Dermis blood vessel endothelial cell (primary cell): ENCODE measurements around the gene INPP4B. TPM values are rescaled to one million over a fixed set of nuclear protein-coding genes. Genes with fewer than 3 reads are reported as not detected.
"Not testable (repeated sequence)": the region's sequence is repeated elsewhere in the genome, so short reads cannot be mapped to it uniquely, and the experiment has no call there.

Source experiments
- DNase-seq: peaks from one replicate; pipeline ENCODE4 v3.0.0; 2010
- total RNA-seq: library from RNA; depleted of rRNA; stranded (reverse); fragments of >200 nt; gene quantifications from 2 replicates; pipeline ENCODE4 v1.2.3, GENCODE V29; 2014

INPP4B gene
- total RNA-seq, 1 donor from 2014 or later: 20.9 TPM

DNA sequence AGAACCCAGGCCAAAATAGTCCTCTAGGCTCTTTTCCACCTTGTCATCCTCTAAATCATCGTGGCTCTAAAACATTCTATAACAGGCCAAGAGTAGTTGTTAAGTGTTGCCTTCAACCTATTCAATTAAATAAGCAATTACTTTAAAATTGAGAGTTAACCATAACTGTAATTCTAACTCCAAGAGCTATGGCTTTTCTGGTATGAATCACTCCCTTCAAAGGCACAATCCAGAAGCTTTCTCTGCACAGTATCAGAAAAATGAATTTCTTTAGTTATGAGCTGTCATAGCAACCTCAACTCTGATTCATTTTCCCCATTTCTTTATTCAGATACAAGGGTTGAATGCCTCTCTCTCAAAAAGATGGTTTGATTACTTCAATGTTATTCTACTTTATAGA lies 21.7 kb downstream of the INPP4B start:
- no peak for DNase-seq

DNA sequence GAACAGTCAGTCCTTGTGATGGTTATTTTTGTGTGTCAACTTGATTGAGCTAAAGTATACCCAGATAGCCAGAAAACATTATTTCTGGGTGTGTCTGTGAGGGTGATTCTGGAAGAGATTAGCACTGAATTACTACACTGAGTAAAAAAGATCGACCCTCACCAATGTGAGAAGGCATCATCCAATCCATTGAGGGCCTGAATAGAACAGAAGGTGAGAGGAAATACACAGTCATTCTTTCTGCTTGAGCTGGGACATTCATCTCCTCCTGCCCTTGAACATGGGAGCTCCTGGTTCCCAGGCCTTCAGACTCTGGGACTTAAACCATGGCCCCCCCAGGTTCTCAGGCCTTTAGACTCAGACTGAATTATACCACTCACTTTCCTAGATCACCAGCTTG lies 22.3 kb downstream of the INPP4B start:
- DNase-seq: no peak

DNA sequence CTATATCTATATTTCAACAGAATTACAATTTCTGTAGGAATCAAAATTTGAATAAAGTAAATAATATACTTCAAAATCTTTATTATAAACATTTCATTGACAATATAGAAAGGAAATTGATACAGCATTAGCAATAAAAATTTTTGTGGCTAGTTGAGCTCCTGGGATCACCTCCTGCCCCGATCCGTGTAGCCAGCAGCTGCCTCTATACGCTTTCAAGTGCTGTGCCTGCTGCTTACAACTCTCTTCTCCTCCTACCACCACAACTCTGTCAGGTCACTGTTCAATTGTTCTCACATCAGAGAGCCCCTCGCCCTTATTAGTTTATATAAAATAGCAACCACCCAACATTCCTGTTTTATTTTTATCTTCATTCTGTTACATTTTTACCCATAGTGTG lies 27.6 kb downstream of the INPP4B start:
- no peak for DNase-seq

DNA sequence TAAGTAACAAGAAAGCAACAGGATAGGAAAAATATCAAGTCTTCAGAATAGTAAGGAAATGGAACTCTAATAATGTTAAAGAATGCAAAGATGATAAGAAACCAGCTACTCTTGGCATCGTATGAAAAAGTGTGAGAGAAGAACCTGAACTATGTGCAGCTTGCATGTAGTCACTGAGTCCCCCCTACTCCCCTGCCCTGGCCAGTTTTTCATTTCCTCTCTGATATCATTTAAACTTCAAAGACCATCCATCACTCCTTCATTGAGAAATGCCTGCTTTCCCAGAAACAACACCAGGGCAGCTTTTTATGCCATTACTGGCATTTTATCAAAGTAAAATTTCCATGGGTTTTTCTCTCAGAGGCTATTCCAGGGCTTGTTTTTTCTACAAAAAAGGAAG lies 28.1 kb downstream of the INPP4B start:
- no peak for DNase-seq

DNA sequence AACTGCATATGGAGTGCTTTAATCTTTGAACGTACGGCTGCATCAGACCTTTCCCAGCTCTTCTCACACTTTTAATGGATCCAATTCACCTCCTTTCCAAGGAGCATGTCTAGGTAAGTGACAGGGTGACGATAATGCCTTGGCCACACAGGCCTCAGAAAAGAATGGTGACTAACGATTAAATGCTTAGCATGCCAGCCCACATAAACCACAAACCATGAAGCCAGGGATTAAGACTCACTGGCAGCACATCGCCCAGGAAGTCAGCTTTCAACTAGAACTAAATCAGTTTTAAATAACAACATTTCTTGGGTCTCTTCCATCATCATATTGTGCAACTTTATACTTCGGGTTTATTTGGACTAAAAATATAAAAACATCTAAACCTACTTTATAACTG lies 28.7 kb downstream of the INPP4B start:
- DNase-seq: no peak

DNA sequence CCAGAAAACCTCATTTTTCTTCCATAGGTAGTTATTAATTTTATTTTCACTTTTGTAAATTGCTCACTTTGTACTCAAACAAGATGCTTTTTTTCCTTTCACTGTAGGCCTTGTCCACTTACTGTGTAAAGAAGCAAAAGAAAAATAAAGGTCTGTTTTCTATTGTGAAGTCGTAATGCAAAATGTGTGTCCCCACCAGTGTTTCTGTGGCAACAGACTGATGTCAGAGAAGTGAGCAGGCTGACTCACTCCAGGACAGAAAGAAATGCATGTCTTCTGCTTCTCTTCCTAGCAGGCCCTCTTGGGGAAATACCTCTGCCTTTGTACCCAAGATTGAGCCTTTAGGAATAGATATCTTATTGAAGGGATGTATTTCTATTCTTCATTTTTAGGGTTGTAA lies 30.3 kb downstream of the INPP4B start:
- DNase-seq: no peak

DNA sequence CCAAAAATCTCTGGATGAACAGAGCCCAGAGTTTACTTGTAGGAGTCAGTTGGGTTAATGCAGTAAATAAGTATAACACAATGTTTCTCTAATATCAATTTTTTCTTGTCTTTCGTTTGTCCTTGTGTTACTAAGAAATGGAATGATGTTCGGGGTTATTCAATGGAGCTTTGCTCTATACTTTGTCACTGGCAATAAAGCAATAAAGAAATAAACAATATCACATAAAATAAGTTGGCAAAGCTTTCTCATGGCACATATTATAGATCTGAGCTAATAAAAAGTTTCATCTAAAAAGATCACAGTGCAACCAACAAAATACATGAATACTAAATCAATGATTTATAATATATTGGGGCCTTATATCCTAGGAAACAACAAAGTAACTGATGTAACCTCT lies 32.7 kb downstream of the INPP4B start:
- no peak for DNase-seq

DNA sequence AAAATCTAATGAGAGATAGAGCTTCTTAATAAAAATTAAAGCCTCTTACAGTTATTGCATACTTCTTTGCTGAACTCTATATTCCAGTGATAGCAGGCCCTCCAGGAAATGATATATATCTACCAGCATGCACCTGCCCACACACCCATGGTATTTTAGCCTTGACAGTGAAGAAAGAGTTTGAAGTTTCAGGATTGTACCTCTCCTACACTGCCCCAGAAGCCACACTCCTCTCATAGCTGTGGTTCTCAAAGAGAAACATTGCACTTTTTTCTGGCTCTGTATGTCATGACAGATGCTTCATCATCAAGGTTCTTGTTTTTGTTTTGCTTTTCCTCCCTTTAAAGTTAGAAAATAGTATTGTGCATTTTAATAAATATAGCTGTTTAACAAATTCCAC lies 34.0 kb downstream of the INPP4B start:
- no peak for DNase-seq

DNA sequence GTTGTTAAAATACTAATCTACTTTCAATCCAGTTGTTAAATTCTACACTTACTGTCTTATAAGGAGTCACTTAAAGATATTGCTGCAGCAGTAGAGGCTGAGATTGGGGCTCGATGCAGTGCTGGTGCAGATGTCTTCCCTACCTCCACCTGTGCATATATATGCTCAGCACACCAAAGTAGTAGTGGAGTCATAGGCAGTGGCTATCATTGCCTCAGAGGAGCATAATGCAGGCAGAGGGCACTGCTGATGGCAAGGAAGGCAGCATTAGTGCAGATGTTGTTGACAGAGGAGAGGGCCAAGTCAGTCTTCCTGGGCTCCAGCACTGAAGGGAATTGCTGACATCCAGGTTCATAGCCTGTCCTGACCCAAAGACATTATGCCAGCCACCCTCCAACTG lies 35.1 kb downstream of the INPP4B start:
- DNase-seq: no peak

DNA sequence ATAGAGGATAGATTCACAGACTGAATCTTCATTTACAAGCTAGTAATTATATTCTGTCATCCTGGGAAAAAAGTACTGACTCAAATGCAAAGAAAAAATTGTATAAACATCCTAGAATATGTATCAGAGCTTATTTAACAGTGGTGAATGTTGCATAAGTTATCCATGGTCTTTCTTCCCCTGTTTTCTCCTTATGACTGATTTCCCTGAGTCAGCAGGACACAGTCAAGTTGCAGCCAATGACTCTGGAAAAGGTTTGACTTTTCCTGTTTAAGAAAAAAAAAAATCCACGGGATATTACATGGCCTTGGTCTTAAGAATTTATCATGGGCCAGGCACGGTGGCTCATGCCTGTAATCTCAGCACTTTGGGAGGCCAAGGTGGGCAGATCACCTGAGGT lies 36.5 kb downstream of the INPP4B start:
- DNase-seq: no peak

DNA sequence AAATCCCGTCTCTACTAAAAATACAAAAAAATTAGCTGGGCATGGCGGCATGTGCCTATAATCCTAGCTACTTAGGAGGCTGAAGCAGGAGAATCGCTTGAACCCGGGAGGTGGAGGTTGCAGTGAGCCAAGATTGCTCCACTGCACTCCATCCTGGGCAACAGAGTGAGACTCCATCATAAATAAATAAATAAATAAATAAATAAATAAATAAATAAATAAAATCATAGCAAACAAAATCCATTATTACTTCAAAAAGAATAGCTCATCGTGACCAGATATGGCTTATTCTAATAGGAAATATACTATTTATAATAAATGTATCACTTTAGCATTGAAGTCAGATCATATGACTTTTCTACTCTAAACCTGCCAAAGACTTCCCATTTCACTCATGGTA lies 42.2 kb downstream of the INPP4B start:
- DNase-seq: not testable (repeated sequence)

DNA sequence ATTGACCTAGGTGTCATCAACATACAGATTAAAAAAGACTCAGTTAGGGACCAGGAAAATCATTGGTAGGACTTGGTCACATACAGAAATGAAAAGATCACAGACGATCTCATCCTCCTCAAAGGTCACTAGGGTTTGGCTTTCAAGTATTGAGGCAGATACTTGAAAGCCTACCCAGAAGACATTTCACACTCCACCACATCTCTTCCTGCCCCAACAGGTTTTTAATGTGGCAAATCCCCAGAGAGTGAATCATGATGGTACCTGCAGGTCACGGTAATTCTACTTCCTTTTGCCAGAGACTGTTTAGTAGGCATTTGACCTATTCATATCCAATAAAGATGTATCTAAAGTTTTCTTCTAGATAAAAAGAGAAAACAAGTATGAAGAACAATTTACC lies 44.1 kb downstream of the INPP4B start:
- DNase-seq: no peak

DNA sequence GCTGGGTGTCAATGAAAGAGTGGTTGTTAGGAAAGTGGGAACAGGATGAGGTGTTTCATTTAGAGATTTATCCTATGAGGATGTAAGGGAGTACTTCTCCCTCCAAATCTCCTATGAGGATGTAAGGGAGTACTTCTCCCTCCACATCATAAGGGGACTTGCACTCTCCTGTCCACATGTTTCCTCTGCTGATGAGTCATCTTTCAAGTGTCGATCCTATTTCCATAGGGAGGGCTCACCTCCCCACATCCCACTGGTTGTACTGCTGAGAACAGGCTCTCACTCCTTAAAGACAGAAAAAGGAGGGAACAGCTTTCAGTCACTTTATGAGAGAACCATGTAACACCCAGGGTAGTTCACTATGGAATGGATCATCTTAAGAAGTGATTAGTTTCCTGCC lies 65.0 kb downstream of the INPP4B start:
- no peak for DNase-seq

DNA sequence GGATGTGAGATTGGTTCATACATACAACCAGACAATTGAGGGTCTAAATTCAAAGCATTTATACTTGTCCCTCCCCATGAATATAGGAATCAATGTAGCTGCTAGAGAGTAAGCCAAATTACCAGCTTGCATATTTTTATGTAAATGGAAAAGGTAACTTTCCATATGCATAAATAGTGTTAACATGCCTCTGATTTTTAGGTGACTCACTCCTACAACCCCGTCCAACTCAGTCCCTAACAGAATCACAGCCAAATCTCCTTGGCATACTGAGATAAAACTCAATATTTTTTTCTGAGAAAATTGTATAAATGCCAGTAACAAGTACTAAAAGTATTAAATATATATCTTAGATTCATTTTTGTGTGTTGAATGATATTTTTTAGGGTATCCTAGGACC lies 67.2 kb downstream of the INPP4B start:
- no peak for DNase-seq

DNA sequence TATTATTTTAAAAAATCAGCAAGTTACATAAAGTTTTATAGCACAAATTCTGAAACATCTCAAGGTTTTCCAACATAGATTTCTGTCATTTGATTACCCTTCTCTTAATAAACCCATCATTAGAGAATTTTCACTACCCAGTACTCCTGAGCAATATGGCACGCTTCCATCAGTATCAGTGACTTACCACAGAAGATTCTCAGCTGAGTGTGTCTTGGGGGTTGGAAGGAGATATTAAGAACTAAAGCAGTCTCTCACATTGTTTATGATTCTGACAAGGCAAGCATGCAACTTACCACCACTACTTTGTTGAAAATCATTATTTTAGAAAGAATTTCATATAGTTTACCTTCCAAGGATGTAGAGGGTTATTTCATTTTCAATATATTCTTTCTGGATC lies 67.7 kb downstream of the INPP4B start:
- no peak for DNase-seq

DNA sequence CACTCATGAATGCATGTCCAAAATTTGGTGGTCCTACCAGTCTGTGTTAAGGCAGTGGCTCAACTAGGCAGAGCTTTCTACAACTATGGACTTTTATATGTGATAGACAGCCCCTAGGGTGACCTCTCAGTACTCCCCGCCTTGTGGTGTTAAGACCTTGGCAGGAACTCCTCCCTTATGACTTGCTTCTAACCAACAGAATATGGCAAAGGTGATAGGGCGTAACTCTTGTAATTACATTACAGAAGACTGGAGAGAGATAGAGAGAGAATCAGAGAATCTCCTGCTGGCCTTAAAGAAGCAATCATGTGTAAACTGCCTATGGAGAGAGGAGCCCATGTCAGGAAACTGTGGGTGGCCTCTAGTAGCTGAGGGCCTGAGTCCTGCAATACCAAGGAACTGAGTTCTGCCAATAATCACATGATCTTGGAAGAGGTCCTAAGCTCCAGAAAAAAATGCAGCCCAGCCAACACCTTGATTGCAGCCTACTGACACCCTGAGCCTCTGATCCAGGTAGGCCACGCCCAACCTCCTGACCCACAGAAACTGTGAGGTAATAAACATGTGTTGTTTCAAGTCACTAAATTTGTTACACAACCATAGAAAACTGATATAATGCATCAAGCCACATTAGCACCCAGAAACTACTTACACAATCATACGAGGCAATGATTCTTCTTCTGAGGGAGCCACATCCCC lies 68.9 kb downstream of the INPP4B start:
- no peak for DNase-seq

DNA sequence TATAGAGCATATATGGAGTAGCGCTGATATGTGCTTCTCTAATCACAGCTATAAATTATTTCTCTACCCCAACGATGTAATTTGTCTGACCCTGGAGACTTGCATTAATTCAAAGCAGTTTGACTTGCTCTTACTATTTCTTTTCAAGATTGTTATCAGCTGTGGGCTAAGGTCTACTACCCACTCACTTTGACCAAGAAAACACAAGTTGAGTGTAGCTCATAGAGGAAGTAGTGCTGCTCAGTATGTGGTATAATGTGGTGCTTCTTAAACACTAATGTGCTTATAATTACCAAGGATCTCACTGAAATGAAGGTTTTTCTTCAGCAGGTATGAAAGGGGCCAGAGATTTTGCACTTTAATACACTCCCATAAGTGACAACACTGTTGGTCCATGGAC lies 70.1 kb downstream of the INPP4B start:
- DNase-seq: no peak

DNA sequence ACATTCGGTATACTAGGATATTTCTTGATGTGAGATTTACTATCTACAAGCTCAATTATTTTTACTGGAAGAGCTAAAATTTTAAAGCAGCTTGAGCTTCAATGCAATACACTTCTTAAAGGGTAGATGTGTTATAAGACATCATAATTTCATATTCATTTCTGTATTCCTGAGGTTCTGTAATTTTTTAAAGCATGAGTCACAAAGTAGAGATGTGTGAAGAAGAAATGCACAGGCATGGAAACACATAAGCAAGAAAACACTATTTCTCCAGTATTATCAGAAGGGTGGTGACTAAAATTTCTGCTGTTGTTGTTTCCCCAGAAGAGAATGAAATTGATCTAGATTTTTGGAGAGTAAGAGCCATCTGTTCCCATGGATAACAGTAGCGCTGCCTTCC lies 72.6 kb downstream of the INPP4B start:
- no peak for DNase-seq

DNA sequence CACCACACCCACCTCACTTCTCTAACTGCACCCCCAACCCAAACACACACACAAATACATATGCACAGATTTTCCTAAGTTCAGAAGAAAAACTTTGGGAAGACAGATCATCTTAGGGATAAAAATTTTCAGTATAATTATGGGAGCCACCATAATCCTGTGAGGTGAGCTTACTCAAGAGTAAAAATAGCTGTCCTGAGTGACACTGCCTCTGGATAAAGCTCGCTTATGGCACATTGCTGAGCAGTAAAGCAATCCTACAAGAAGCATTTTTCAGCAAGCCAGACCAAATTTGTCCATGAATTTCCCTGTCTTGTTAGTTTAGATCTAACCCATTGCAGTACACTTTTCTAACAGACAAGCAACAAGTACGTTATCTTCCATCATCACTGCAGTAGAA lies 83.8 kb downstream of the INPP4B start:
- no peak for DNase-seq

DNA sequence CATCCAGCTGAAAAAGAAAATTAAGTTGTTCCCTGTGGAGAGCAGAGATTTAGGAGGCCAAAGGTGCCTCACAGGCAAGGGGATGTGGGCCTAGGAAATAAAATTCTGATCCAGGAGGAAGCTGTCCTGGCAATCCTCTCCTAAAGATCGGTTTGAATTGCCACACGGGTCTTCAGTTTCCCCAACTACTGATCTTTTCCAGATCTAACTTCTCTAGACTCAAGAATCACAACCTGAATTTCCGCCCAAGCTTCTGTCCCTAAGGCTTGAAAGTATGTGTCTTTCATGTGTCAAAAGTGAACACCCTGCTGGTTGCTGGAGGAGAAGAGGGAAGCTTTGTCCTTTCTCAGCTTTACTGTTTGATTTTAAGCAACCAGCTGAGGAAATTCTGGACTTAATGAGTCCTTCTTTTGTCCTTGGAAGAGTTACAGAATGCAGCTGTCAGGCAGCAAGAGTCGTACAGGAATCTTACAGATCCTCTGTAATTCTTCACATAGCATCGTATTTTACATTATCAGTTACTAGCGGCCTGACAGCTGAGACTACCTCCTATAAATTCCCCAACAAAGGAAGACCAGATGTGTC lies 93.8 kb downstream of the INPP4B start:
- no peak for DNase-seq

DNA sequence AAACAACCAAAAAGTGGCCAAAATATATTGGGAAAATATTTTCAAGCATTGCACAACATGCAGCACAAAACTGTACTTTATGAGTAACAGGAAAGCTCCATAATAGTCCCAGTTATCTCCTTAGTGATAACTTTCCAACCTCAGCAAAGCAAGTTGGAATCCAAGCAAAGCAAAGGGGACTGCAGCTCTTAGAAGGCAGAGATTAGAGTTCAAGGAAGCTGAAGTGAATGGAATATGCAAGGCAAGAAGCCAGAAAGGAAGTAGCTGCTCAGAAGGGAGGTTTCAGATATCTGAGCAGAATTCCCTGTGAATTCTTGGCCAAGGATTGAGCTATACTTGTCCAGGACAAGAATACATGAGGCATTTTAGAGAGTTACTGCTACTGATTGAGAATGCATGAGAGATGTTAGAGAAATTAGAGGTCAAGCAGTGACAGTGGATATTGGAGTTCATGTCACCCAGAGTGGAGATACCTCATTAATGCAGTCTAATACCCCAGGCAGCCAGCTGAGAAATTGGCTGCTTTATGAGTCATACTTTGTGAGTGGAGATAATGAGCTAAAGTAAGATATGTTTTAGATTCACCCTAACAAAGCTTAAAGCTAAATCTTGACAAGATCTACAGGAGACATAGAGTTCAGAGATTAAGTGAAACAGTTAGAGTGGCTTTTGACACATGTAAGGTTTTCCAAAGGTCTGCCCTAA lies 102.8 kb downstream of the INPP4B start:
- DNase-seq: peak; percentile 43

DNA sequence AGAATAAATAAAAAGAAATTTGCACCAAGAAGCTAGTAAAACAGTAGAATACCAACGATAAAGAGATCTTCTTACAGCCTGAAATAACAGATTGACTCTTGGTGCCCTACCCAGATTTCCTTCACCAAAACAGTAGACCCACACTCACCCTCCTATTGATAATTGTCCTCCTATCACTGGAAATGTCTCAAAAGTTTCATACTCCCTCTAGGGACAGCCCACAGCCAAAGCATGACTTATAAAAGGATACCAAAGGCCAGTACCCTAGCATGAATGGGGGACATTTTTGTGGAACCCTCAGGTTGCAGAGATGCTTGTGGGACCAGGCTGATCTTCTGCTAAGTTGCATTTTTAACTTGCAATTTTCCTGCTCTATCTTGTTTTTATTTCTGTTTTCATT lies 104.1 kb downstream of the INPP4B start:
- no peak for DNase-seq

DNA sequence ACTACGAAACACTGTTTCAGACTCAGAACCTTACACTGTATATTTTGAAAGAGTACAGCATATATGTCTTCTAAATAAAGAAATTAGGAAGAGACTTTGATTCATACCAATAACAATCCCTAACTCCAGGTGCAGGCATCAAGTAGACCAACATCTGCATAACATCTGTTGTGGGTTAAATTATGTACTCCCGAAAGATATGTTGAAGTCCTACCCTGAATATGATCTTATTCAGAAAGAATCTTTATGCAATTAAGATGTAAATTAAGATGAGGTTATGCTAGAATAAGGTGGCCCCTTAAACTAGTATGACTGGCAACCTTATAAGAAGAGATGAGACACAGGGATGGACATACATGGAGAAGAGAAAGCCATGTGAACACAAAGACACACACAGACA lies 117.9 kb downstream of the INPP4B start:
- no peak for DNase-seq

DNA sequence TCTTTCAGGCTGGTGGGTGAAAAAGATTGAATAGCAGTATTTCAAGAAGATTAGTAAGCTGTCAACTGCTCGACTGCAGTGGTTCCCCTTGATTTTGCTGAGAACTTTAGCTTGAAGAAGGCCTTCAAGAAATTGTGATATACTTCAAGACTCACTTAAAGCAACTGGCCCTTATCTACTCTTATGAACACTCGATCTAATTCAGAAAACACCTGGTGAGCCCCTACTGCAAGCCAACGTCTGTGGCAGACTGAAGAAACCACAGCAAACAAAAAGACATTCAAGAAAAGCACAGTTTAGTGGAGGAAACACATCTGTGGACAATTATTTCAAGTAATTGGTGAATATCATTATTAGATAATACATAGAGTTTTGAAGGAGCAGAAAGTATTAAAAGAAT lies 119.0 kb downstream of the INPP4B start:
- no peak for DNase-seq
